Mammary microvascular endothelial cell (primary cell): ENCODE data around the gene HNRNPU. TPM values are rescaled to one million over a fixed set of nuclear protein-coding genes. Genes with fewer than 3 reads are reported as not detected.

Source experiments
- total RNA-seq: library from RNA; depleted of rRNA; stranded (reverse); fragments of >200 nt; gene quantifications from 2 replicates; pipeline ENCODE4 v1.2.3, GENCODE V29; 2015

Gene HNRNPU
- total RNA-seq: 304 and 330 TPM in 2 replicates

GRCh38 chr1:244864253-244865027, at the start of gene HNRNPU:
Gene HNRNPU, minus strand, starts transcription at chr1:244864543. Its CDS starts 236 bp downstream, at chr1:244864307.

GRCh38 chr1:244835276-244836134, 28.8 kb downstream of the HNRNPU start, which contains the start of gene COX20:
Gene COX20, plus strand, starts transcription at chr1:244835658. Its CDS starts 57 bp downstream, at chr1:244835715.

Other genes with a start within 250 kb of the HNRNPU start
- 42.7 and 45.4 TPM in 2 replicates for gene DESI2, start 211.4 kb downstream of the HNRNPU start, total RNA-seq
- 21.2 and 22.3 TPM in 2 replicates for gene COX20, start 28.9 kb downstream of the HNRNPU start, total RNA-seq